Measurements from ENCODE around the gene SBNO1.

GRCh38 chr12:123364532-123365024 lies at the start of gene SBNO1:
- TF ChIP-seq, protein P1, sequence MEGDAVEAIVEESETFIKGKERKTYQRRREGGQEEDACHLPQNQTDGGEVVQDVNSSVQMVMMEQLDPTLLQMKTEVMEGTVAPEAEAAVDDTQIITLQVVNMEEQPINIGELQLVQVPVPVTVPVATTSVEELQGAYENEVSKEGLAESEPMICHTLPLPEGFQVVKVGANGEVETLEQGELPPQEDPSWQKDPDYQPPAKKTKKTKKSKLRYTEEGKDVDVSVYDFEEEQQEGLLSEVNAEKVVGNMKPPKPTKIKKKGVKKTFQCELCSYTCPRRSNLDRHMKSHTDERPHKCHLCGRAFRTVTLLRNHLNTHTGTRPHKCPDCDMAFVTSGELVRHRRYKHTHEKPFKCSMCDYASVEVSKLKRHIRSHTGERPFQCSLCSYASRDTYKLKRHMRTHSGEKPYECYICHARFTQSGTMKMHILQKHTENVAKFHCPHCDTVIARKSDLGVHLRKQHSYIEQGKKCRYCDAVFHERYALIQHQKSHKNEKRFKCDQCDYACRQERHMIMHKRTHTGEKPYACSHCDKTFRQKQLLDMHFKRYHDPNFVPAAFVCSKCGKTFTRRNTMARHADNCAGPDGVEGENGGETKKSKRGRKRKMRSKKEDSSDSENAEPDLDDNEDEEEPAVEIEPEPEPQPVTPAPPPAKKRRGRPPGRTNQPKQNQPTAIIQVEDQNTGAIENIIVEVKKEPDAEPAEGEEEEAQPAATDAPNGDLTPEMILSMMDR (IDR thresholded peaks at IDR 0.05) = no peak
- no peak for TF ChIP-seq EZH2 (IDR thresholded peaks at IDR 0.05; ENCODE audit: borderline replicate concordance, insufficient read depth, low read depth, low read length, poor library complexity, severe bottlenecking)
